Chondrocyte (in vitro differentiated cells): ENCODE measurements around the gene ZNF324. TPM values are rescaled to one million over a fixed set of nuclear protein-coding genes. Genes with fewer than 3 reads are reported as not detected.
"Not testable (repeated sequence)": the region's sequence is repeated elsewhere in the genome, so short reads cannot be mapped to it uniquely, and the experiment has no call there.

Experiments
- DNase-seq: peaks from one replicate; pipeline ENCODE4 v3.0.0; 2021; ENCODE audit warnings: mixed read lengths, low spot score
- H3K27ac Mint-ChIP-seq: one replicate; pipeline ENCODE4 v1.8.0; 2021; ENCODE audit warnings: mild to moderate bottlenecking, moderate library complexity, mixed read lengths; ENCODE audit not compliant: unreplicated experiment
- H3K27me3 Mint-ChIP-seq: 2 replicates; pipeline ENCODE4 v1.8.0; 2021; ENCODE audit warnings: low read depth, mixed read lengths
- H3K36me3 Mint-ChIP-seq: 2 replicates; pipeline ENCODE4 v1.8.0; 2021; ENCODE audit warnings: low read depth, mixed read lengths
- H3K4me1 Mint-ChIP-seq: 2 replicates; pipeline ENCODE4 v1.8.0; 2021; ENCODE audit warnings: low read depth, mild to moderate bottlenecking, mixed read lengths
- H3K4me3 Mint-ChIP-seq: one replicate; pipeline ENCODE4 v1.8.0; 2021; ENCODE audit warnings: mild to moderate bottlenecking, moderate library complexity, mixed read lengths; ENCODE audit not compliant: unreplicated experiment
- H3K9me3 Mint-ChIP-seq: 2 replicates; pipeline ENCODE4 v1.8.0; 2021; ENCODE audit warnings: low read depth, mixed read lengths
- total RNA-seq: library from RNA; stranded (reverse); gene quantifications from 3 replicates; pipeline ENCODE4 v1.2.1, GENCODE V29; 2021
- TF ChIP-seq, protein P1 (sequence below): fragments of 200-600 bp; sonication (generic); IDR thresholded peaks from 2 replicates; pipeline ENCODE4 v1.5.0; 2021; ENCODE audit warnings: antibody characterized with exemption, mild to moderate bottlenecking, moderate library complexity

Gene ZNF324
- total RNA-seq, 1 donor from 2014 or later, result 10.8 TPM

DNA sequence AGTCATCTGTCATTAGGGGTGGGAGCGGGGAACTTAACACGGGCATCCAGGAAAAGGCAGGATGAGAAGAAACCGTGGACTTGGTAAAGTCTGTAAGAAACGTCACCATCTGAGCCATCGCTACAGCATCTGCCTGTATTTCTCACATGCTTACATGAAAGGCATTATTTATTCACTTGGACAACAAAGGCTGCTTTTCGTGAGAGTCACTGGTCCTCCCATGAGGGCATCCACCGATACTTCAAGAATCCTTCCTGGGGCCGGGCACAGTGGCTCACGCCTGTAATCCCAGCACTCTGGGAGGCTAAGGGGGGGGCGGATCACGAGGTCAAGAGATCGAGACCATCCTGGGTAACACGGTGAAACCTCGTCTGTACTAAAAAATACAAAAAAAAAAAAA, 25.4 kb downstream of the ZNF324 start:
- DNase-seq, result no peak
- no peak overlapping the region for H3K27ac Mint-ChIP-seq
- H3K4me3 Mint-ChIP-seq, result no peak overlapping the region
- H3K27me3 Mint-ChIP-seq, result no peaks in the 10 kb centered on the region
- no peaks in the 10 kb centered on the region for H3K9me3 Mint-ChIP-seq
- no peaks in the 10 kb centered on the region for H3K36me3 Mint-ChIP-seq
- no peaks in the 10 kb centered on the region for H3K4me1 Mint-ChIP-seq
- TF ChIP-seq, protein P1, sequence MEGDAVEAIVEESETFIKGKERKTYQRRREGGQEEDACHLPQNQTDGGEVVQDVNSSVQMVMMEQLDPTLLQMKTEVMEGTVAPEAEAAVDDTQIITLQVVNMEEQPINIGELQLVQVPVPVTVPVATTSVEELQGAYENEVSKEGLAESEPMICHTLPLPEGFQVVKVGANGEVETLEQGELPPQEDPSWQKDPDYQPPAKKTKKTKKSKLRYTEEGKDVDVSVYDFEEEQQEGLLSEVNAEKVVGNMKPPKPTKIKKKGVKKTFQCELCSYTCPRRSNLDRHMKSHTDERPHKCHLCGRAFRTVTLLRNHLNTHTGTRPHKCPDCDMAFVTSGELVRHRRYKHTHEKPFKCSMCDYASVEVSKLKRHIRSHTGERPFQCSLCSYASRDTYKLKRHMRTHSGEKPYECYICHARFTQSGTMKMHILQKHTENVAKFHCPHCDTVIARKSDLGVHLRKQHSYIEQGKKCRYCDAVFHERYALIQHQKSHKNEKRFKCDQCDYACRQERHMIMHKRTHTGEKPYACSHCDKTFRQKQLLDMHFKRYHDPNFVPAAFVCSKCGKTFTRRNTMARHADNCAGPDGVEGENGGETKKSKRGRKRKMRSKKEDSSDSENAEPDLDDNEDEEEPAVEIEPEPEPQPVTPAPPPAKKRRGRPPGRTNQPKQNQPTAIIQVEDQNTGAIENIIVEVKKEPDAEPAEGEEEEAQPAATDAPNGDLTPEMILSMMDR, result no peak

DNA sequence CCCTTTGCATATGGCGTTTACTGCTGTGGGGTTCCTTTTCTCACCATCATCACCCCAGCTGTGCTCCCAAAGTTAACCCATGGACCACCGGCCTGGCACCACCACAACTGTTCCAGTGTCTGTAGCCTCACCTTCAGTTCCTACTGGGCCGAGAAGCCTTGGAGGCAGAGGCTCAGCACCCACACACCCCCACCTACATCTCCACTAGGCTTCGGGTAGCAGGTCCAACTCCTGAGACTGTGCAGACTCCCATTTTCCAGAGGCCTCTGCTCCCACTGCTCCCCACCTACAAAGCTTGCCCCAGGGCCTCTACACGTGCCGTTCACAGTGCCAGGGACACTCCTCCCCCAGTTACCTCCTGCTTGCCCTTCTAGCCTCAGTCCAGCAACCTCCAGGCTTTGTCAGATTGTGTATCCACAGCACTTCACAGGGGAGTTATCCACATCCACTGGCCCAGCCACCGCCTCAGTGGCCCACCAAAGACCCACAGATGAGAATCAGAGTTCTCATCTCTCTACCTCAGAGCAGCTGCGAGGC, 30.8 kb downstream of the ZNF324 start:
- no peak for DNase-seq
- TF ChIP-seq, protein P1, result no peak

DNA sequence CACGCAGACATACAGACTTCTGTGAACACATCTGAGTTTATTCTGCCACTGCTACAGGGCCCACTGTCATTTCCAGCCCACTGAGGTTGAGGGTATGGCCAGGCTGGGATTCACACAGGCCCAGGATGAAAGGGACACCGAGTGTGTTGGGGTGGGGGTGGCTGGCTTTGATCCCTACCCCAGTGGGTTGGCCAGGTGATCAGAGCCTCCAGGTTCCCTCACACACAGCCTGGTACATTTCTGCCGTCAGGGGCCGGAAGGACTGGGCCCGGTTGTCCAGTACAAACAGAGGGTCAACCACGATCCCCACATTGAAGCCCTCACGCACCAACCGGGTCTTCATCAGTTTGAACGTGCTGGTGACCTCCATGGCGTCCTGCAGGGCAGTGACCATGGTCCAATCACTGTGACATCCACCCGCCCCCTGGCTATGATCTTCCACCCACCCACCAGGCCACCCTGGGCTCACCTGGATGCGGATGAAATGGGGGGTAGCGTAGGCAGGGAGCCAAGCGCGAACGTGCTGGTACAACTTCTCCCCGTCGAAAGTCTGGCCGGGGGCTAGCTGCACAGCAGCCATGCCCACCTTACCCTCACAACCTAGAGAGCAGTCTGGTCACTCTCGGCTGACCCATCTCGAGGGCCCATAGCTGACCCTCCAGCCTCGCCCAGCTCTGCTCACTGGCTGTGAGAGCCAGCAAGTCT, 31.6 kb downstream of the ZNF324 start:
- TF ChIP-seq, protein P1, result no peak
- H3K4me1 Mint-ChIP-seq, result peaks cover 15% of the 10 kb centered on the region
- peak overlapping the region; percentile 91 for H3K4me3 Mint-ChIP-seq
- no peaks in the 10 kb centered on the region for H3K27me3 Mint-ChIP-seq
- DNase-seq, result no peak
- no peaks in the 10 kb centered on the region for H3K9me3 Mint-ChIP-seq
- no peak overlapping the region for H3K27ac Mint-ChIP-seq
- H3K36me3 Mint-ChIP-seq, result no peaks in the 10 kb centered on the region

More for the DNA sequence above, 30.8 kb downstream of the ZNF324 start:
- Mint-ChIP-seq H3K4me1 (peaks cover 15% of the 10 kb centered on the region), H3K27me3 (no peaks in the 10 kb centered on the region), H3K9me3 (no peaks in the 10 kb centered on the region), H3K4me3 (no peak overlapping the region), H3K36me3 (no peaks in the 10 kb centered on the region), H3K27ac (no peak overlapping the region)

DNA sequence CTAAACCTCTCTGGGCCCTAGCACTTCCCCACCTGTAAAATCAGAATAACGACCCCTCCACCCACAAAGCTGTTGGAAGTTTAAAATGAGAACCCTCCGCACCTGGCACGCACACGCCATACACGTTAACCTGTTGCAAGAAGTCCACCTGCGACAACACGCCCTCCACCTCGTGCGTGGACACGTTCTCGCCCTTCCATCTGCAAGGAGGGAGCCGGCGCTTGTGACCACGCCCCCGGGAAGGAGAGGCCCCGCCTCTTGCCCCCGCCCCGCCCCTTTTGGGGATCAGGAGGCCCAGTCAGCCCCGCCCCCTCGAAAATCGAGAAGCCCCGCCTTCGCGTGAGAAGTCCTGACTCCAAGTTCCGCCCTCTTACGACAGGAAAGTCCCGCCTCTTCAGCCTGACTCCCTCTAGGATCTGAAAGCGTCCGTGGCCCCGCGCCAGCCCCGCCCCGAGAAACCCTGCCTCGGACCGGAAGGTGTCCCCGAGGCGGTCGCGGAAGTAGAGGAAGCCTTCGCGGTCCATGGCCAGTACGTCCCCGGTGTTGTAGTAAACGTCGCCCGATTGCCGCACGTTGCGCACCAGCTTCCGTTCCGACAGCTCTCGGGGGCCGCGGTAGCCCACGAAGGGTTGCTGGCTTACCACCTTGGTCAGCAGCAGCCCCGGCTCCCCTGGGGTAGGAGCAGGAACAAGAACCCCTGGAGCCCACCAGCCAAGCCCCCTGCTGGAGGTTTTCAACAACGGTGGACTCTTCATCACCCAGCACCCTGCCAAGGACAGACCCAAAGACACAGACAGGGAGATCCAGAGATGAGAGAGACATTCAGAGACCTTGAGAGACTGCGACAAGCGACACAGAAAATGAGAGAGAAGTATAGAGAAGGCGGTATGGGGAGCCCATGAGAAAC, 32.4 kb downstream of the ZNF324 start:
- peak; percentile 100 for DNase-seq
- TF ChIP-seq, protein P1, result peak; percentile 76
- Mint-ChIP-seq H3K27me3 (no peaks in the 10 kb centered on the region), H3K36me3 (no peaks in the 10 kb centered on the region), H3K4me3 (peak overlapping the region; percentile 91), H3K4me1 (peaks cover 15% of the 10 kb centered on the region), H3K27ac (peak overlapping the region; percentile 85), H3K9me3 (no peaks in the 10 kb centered on the region)

DNA sequence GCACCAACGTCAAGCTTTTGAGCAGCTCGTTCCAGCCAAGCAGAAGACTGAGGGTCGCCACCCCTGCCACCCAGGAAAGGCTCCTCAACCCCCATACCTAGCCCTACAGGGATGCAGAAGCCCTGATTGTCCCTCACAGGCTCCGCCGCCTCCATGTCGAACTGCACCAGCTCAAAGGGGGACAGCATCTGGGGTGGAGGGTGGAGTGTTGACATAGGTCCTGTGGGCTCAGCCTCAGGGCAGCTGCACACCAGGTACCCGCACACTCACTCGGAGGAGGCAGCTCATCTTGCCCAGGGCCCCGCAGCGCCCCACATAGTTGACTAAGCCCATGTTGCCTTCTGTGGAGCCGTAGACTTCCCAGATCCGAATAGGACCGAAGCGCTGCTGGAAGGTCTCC, 33.4 kb downstream of the ZNF324 start:
- Mint-ChIP-seq H3K4me1 (peaks cover 15% of the 10 kb centered on the region), H3K27ac (no peak overlapping the region), H3K4me3 (peak overlapping the region; percentile 91), H3K27me3 (no peaks in the 10 kb centered on the region), H3K36me3 (no peaks in the 10 kb centered on the region), H3K9me3 (no peaks in the 10 kb centered on the region)
- TF ChIP-seq, protein P1, result no peak
- no peak for DNase-seq

DNA sequence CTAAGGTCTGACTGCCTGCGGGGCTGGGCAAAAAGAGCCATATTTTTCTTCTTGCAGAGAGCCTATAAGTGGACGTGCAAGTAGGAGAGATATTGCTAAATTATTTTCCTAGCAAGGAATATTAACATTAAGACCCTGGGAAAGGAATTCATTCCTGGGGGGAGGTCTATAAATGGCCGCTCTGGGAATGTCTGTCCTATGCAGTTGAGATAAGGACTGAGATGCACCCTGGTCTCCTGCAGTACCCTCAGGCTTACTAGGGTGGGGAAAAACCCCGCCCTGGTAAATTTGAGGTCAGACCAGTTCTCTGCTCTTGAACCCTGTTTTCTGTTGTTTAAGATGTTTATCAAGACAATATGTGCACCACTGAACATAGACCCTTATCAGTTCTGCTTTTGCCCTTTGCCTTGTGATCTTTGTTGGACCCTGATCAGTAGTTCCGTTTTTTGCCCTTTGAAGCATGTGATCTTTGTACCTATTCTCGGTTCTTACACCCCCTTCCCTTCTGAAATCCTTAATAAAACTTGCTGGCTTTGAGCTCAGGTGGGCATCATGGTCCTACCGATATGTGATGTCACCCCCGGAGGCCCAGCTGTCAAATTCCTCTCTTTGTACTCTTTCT, 40.8 kb downstream of the ZNF324 start:
- H3K27ac Mint-ChIP-seq, H3K27me3 Mint-ChIP-seq, H3K36me3 Mint-ChIP-seq, H3K4me3 Mint-ChIP-seq, H3K9me3 Mint-ChIP-seq, DNase-seq, H3K4me1 Mint-ChIP-seq: not testable (repeated sequence)
